ENCODE results near the gene ZNF844.
"Not testable (repeated sequence)": the region's sequence is repeated elsewhere in the genome, so short reads cannot be mapped to it uniquely, and the experiment has no call there.

Gene ZNF844

GRCh38 chr19:12095111-12095790 is 30.7 kb downstream of the ZNF844 start:
- Histone ChIP-seq H3K9me3 (ENCODE audit: low read length) (no peaks in the 10 kb centered on the region), H3K4me3 (ENCODE audit: low read depth in 1 of 2, low read length in 2 of 2) (no peak overlapping the region), H3K27me3 (ENCODE audit: control insufficient read depth in 1 of 2, insufficient read depth in 2 of 2, low read length in 2 of 2) (no peaks in the 10 kb centered on the region), H3K9ac (ENCODE audit: low read length) (no peak overlapping the region), H3K4me1 (ENCODE audit: insufficient read depth, low read length) (peaks cover 5% of the 10 kb centered on the region), H3K27ac (ENCODE audit: low read depth, low read length) (no peak overlapping the region), H3K36me3 (ENCODE audit: insufficient read depth, low read length) (no peaks in the 10 kb centered on the region)

DNA sequence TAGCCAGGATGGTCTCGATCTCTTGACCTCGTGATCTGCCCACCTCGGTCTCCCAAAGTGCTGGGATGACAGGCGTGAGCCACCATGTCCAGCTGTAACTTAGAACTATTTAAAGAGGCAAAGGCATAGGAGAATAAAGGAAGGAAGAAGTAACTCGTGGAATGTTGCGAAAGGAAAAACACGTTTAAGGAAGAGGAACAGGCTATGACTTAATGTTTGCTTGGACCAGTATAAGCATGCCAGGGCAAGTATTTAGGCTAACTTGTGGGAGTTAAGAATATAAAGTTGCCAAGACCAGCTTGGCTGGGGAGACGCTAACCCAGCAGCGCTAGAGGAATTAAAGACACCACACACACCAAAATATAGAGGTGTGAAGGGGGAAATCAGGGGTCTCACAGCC is 33.5 kb downstream of the ZNF844 start:
- Histone ChIP-seq H3K36me3 (ENCODE audit: insufficient read depth, low read length) (no peaks in the 10 kb centered on the region), H3K27me3 (ENCODE audit: control insufficient read depth in 1 of 2, insufficient read depth in 2 of 2, low read length in 2 of 2) (no peaks in the 10 kb centered on the region), H3K4me1 (ENCODE audit: insufficient read depth, low read length) (peaks cover 2% of the 10 kb centered on the region), H3K9me3 (ENCODE audit: low read length) (no peaks in the 10 kb centered on the region), H3K4me3 (ENCODE audit: low read depth in 1 of 2, low read length in 2 of 2) (no peak overlapping the region), H3K9ac (ENCODE audit: low read length) (no peak overlapping the region), H3K27ac (ENCODE audit: low read depth, low read length) (no peak overlapping the region)

DNA sequence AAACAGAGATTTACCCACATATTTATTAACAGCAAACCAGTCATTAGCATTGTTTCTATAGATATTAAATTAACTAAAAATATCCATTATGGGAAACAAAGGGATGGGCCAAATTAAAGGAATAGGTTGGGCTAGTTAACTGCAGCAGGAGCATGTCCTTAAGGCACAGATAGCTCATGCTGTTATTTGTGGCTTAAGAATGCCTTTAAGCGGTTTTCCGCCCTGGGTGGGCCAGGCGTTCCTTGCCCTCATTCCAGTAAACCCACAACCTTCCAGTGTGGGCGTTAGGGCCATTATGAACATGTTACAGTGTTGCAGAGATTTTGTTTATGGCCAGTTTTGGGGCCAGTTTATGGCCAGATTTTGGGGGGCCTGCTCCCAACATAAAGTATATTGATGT is 39.4 kb downstream of the ZNF844 start:
- H3K27ac ChIP-seq (ENCODE audit: low read depth, low read length); H3K4me1 ChIP-seq (ENCODE audit: insufficient read depth, low read length); H3K36me3 ChIP-seq (ENCODE audit: insufficient read depth, low read length); H3K27me3 ChIP-seq (ENCODE audit: control insufficient read depth in 1 of 2, insufficient read depth in 2 of 2, low read length in 2 of 2); H3K9ac ChIP-seq (ENCODE audit: low read length); H3K9me3 ChIP-seq (ENCODE audit: low read length); H3K4me3 ChIP-seq (ENCODE audit: low read depth in 1 of 2, low read length in 2 of 2): not testable (repeated sequence)

- Histone ChIP-seq H3K4me1 (ENCODE audit: insufficient read depth, low read length) (no peaks in the 10 kb centered on the region), H3K4me3 (ENCODE audit: low read depth in 1 of 2, low read length in 2 of 2) (no peak overlapping the region), H3K27ac (ENCODE audit: low read depth, low read length) (no peak overlapping the region), H3K36me3 (ENCODE audit: insufficient read depth, low read length) (peaks cover 14% of the 10 kb centered on the region), H3K9ac (ENCODE audit: low read length) (no peak overlapping the region), H3K9me3 (ENCODE audit: low read length) (peaks cover 8% of the 10 kb centered on the region), H3K27me3 (ENCODE audit: control insufficient read depth in 1 of 2, insufficient read depth in 2 of 2, low read length in 2 of 2) (no peaks in the 10 kb centered on the region)
These were observed 46.6 kb downstream of the ZNF844 start for GRCh38 chr19:12111176-12111575.

DNA sequence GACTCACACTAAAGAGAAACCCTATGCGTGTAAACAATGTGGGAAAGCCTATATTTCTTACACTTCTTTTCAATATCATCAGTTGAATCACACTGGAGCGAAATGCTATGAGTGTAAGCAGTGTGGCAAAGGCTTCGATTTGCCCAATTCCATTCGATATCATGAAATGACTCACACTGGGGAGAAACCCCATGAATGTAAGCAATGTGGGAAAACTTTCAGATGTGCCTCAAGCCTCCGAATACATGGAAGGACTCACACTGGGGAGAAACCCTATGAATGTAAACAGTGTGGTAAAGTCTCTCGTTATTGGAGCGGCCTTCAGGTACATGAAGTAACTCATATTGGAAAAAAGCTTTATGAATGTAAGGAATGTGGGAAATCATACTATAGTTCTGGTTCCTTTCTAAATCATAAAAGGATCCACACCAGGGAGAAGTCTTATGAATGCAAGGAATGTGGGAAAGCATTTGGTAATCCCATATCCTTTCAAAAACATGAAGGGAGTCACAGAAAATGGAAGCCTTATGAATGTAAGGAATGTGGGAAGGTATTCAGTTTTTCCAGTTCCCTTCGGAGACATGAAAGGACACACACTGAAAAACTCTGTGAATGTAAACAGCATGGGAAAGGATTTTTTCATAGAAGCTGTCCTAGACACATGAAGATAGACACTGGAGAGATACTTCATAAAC is 47.6 kb downstream of the ZNF844 start:
- H3K27me3 ChIP-seq (ENCODE audit: control insufficient read depth in 1 of 2, insufficient read depth in 2 of 2, low read length in 2 of 2) = no peaks in the 10 kb centered on the region
- H3K36me3 ChIP-seq (ENCODE audit: insufficient read depth, low read length) = peaks cover 14% of the 10 kb centered on the region
- no peak overlapping the region for H3K4me3 ChIP-seq (ENCODE audit: low read depth in 1 of 2, low read length in 2 of 2)
- H3K9ac ChIP-seq (ENCODE audit: low read length) = no peak overlapping the region
- H3K27ac ChIP-seq (ENCODE audit: low read depth, low read length) = no peak overlapping the region
- H3K4me1 ChIP-seq (ENCODE audit: insufficient read depth, low read length) = no peaks in the 10 kb centered on the region
- H3K9me3 ChIP-seq (ENCODE audit: low read length) = peaks cover 8% of the 10 kb centered on the region

DNA sequence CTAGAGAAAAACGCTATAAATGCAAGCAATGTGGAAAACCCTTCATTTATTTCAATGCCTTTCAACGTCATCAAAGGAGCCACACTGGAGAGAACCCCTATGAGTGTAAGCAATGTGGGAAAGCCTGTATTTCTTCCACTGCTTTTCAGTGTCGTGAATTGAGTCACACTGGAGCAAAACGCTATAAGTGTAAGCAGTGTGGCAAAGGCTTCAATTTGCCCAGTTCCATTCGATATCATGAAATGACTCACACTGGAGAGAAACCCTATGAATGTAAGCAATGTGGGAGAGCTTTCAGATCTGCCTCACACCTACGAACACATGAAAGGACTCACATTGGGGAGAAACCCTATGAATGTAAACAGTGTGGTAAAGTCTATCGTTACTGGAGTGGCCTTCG is 48.2 kb downstream of the ZNF844 start:
- Histone ChIP-seq H3K4me3 (ENCODE audit: low read depth in 1 of 2, low read length in 2 of 2) (no peak overlapping the region), H3K27me3 (ENCODE audit: control insufficient read depth in 1 of 2, insufficient read depth in 2 of 2, low read length in 2 of 2) (no peaks in the 10 kb centered on the region), H3K9ac (ENCODE audit: low read length) (no peak overlapping the region), H3K9me3 (ENCODE audit: low read length) (peaks cover 8% of the 10 kb centered on the region), H3K27ac (ENCODE audit: low read depth, low read length) (no peak overlapping the region), H3K4me1 (ENCODE audit: insufficient read depth, low read length) (no peaks in the 10 kb centered on the region), H3K36me3 (ENCODE audit: insufficient read depth, low read length) (peaks cover 14% of the 10 kb centered on the region)

DNA sequence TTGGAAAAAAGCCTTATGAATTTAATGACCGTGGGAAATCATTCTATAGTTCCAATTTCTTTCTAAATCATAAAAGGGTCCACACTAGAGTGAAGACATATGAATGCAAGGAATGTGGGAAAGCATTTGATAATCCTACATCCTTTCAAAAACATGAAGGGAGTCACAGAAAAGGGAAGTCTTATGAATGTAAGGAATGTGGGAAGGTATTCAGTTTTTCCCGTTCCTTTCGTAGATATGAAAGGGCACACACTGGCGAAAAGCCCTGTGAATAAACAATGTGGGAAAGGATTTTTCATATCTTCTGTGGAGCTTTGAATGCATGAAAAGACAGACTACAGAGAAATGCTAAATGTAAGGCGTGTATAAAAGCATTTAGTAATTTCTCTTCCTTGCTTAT is 48.6 kb downstream of the ZNF844 start:
- Histone ChIP-seq H3K4me1 (ENCODE audit: insufficient read depth, low read length) (no peaks in the 10 kb centered on the region), H3K36me3 (ENCODE audit: insufficient read depth, low read length) (peaks cover 14% of the 10 kb centered on the region), H3K27me3 (ENCODE audit: control insufficient read depth in 1 of 2, insufficient read depth in 2 of 2, low read length in 2 of 2) (no peaks in the 10 kb centered on the region), H3K9me3 (ENCODE audit: low read length) (peaks cover 8% of the 10 kb centered on the region), H3K9ac (ENCODE audit: low read length) (no peak overlapping the region), H3K27ac (ENCODE audit: low read depth, low read length) (no peak overlapping the region), H3K4me3 (ENCODE audit: low read depth in 1 of 2, low read length in 2 of 2) (no peak overlapping the region)

GRCh38 chr19:12117201-12117970 is 52.9 kb downstream of the ZNF844 start:
- no peaks in the 10 kb centered on the region for H3K36me3 ChIP-seq (ENCODE audit: insufficient read depth, low read length)
- H3K27ac ChIP-seq (ENCODE audit: low read depth, low read length) = no peak overlapping the region
- H3K4me1 ChIP-seq (ENCODE audit: insufficient read depth, low read length) = no peaks in the 10 kb centered on the region
- peaks cover 5% of the 10 kb centered on the region for H3K9me3 ChIP-seq (ENCODE audit: low read length)
- H3K9ac ChIP-seq (ENCODE audit: low read length) = no peak overlapping the region
- H3K4me3 ChIP-seq (ENCODE audit: low read depth in 1 of 2, low read length in 2 of 2) = no peak overlapping the region
- no peaks in the 10 kb centered on the region for H3K27me3 ChIP-seq (ENCODE audit: control insufficient read depth in 1 of 2, insufficient read depth in 2 of 2, low read length in 2 of 2)

- Histone ChIP-seq H3K9me3 (ENCODE audit: low read length) (no peaks in the 10 kb centered on the region), H3K4me3 (ENCODE audit: low read depth in 1 of 2, low read length in 2 of 2) (no peak overlapping the region), H3K9ac (ENCODE audit: low read length) (no peak overlapping the region), H3K4me1 (ENCODE audit: insufficient read depth, low read length) (no peaks in the 10 kb centered on the region), H3K36me3 (ENCODE audit: insufficient read depth, low read length) (no peaks in the 10 kb centered on the region), H3K27me3 (ENCODE audit: control insufficient read depth in 1 of 2, insufficient read depth in 2 of 2, low read length in 2 of 2) (no peaks in the 10 kb centered on the region), H3K27ac (ENCODE audit: low read depth, low read length) (no peak overlapping the region)
These were observed 62.2 kb downstream of the ZNF844 start for GRCh38 chr19:12126707-12127106.
